Medulla oblongata (tissue), 1 donor: ENCODE measurements around the gene MAB21L4.

ENCODE experiments used
- DNase-seq: peaks from one replicate; pipeline ENCODE4 v3.0.0-alpha.2; 2015; ENCODE audit errors: extremely low spot score

MAB21L4 gene

DNA sequence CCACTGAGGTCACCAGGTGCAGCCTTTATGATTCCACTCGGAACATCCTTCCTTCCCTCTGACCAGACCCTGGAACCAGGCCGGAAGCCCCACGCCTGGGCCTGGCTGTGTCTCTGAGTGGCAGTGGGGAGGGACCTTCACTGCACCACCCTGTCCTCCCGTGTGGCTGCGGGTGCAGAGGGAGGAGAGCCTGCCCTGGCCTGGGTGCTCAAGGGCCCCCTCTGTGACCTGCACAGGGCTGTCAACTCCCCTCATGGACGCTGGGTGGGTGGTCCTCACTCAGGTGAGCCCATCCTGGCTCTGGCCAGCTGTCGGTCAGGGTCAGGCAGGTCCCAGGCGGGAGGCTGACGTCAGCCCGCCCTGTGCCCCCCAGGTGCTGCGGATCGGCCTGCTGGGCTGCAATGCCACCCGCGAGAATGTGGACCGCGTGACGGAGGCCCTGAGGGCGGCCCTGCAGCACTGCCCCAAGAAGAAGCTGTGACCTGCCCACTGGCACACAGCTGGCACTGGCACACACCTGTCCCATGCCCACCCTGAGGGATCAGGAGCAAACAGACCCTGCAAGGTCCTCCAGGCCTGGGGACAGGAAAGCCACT, 17.5 kb downstream of the MAB21L4 start:
- DNase-seq, result no peak

DNA sequence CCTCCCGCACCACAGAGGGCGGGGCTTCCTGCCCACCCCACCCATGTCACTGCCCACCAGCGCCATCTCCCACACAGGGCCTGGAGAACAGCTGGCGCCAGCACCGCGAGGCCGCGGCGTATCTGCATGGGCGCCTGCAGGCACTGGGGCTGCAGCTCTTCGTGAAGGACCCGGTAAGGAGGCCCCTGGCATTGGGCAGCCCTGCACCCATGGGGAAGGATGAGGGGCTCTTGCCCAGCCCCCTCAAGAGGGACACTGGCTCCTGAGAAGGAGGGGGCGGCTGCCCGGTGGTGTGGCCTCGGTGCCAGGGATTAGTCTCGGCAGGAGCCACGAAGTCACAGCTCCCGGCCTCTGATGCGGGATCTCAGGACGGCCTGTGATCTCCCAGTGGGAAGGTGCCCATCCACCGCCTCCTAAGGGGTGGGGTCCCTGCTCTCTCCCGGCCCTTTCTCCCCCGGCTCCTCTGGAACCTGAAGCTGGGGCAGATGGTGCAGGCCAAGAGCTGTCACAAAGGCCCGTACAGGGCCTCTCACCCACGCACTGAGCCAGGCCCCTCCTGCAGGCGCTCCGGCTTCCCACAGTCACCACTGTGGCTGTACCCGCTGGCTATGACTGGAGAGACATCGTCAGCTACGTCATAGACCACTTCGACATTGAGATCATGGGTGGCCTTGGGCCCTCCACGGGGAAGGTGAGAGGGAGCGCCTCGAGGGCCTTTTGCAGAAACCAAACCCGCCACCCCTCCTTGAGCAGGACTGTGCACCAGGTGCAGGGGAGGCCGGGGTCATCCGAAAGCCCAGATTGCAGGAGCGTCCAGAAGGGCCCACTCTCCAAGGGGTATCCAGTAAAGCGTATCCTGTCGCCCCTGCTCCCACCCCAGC, 18.3 kb downstream of the MAB21L4 start:
- DNase-seq, result no peak

DNA sequence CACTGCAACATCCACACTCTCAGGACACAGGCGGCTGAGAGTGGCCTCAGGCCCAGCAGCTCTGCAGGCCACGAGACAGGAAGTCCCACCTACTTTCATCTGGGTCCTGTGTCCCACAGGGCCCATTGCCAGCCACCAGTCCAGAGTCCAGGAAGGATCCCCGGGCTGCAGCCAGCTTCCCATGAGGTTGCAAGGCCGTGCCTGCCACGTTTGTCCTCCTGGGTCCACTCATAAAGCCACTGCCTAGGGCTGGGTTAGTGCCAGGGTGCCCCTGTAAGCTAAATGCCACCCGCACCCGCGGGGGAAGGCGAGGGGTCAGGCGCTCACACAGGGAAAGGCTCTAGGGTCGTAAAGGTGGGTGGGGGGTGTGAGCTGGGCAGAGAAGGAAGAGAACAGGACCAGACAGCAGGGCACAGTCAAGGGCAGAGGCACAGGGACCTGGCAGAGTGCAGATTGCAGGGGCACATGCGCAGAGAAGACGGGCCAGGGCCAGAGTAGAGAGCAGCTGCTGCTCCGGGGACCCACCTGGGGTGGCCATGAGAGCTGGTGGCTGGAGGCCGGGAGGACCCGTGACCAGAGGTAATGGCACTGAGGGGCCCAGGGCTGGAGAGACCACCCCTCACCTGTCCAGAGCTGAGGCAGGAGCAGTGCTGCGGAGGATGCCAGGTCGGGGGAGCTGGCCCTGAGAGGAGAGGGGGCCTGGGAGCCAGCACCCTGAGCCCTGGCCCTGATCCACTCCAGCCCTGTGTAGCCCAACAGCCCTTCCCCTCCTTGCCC, 19.3 kb downstream of the MAB21L4 start:
- DNase-seq, result no peak

DNA sequence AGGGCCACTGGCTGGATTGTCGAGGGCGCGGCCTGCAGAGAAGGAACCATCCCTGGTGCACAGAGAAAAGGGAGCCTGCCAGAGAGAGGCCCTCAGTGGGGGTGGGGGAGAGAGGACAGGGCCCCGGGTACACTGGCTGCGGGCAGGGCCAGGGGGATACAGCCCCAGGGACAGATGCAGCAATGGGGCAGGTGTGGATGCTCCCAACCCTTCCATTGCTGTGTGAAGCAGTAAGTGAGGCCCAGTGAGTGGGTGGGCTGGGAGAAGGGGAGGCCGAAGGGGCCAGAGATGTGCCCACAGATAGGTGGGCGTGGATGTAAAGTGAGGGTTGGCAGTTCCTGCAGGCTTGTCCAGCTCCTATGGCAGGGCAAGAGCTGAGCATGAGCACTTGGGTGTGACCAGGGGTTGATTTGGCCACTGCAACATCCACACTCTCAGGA, 19.9 kb downstream of the MAB21L4 start:
- no peak for DNase-seq

DNA sequence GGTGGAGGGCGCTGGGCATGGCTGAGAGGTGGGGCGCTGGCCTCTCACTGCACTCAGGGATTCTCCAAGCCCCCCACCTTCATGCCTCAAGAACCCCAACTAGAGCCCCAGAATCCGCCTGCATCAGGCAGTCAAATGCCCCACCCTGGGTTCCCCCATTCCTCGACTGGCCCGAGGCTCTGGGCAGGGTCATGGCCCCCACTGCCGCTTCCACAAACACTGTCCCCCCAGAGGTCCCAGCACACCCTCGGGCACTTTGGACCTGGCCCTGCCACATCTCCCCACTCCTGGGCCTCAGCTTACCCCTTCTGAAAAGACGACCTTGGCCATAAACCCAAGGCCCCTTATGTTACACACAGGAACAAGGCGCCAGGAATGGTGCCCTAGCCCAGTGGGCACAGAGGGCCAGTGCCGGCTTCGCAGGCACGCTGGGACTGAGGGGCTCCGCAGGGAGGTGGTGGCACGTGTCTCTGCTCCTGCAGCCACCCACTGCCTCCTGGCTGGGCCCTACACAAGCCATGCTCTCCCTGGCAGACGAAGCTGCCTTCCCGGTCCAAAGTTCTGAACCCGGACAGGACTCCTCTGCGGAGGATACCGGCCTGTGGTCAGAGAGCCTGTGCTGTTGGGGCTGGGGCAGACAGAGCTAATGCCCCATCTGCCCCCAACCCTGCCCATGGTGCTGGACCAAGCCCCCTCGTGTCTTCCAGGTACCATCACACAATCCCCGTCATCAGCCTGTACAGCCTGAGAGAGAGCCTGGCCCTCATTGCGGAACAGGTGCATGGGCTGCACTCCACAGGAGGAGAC, 20.5 kb downstream of the MAB21L4 start:
- DNase-seq, result no peak

DNA sequence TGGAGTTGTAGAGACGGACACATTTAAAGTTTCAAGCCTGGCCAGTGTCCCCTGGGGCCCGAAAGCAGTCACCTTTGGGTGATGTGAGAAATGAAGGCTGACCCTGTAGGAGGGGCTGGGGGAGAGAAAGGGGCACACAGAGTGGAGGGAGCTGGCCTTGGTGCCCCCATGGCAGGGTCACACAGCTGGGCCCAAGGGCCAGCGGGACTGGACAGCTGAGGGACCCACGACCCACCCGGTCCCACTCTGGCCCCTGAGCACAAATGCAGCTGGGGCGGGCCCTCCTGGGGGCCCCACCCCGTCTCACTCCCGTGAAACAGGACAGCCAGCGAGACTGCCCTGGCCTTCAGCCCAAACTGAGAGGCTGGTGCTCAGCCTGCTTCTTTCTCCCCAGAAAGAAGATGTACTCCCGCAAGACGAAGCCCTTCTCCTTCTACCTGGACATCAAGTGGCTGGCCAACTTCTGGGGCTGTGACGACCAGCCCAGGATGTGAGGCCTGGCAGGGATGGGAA, 21.2 kb downstream of the MAB21L4 start:
- no peak for DNase-seq

DNA sequence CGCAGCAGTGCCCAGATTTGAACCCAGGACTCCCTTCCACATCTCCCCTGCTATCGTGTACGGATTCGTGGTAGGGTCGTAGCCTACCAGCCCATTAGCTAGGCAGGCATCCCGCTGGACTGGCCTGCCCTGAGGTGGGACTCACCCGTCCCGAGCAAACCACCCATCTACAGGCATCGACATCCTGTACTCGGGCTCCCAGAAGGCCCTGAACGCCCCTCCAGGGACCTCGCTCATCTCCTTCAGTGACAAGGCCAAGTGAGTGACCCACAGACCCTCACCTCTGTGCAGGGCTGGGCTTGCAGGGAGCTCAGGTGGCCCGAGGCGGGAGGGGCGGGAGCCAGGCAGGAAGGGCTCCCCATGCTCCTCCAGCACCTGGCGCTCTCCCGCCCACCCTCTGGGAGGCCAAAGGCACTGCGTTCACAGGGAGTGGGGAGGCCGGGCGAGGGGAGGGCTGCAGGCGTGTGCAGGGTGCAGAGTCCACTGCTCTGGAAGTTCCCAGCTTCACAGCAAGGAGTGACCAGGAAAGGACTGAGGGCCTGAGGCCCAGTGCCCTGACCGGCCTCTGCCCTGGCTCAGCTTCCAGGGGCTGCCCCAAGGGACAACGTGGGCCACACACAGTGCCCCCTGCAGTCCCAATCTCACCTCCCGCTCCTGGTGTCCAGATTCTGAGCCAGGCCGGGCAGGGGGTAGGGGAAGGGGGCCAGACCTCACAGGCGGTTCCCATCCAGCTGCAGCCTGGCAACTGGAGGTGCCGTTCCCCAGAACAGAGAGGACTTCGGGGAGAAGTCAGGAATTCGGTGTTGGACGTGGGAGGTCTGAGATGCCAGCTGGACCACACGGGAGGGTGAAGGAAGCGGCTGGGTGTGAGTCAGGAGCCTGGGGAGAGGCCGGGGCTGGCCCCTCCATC, 21.9 kb downstream of the MAB21L4 start:
- DNase-seq, result no peak

DNA sequence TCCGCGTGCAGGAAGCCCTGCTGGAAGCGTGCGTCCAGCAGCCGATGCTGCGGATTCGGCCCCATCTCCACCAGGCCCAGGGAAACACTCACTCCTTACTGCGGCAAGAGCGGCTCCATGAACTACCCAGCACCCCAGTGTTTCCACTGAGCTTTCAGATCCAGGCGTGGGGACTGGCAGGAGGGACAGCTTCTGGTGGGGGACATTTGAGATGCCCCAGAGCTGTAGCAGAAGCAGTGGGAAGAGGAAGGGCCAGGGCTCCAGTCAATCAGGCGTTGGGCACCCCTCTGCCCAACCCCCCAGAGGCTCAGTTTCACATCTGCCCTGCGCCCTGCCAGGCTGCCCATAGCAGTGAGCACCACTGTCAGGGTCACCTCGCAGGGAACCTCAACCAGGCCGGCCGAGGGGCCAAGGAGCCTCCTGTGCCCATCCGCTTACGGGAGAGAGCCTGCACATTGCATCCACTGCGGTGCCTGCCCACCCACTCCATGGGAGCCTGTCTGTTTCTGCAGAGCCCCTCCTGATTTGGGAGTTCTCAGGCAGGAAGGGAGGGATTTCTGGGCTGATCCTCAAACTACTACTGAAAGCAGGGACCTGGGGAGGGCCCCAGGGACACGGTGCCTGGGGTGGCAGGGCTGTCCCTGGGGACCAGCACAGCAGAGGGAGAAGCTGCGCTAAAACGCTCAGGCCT, 22.7 kb downstream of the MAB21L4 start:
- DNase-seq, result no peak

DNA sequence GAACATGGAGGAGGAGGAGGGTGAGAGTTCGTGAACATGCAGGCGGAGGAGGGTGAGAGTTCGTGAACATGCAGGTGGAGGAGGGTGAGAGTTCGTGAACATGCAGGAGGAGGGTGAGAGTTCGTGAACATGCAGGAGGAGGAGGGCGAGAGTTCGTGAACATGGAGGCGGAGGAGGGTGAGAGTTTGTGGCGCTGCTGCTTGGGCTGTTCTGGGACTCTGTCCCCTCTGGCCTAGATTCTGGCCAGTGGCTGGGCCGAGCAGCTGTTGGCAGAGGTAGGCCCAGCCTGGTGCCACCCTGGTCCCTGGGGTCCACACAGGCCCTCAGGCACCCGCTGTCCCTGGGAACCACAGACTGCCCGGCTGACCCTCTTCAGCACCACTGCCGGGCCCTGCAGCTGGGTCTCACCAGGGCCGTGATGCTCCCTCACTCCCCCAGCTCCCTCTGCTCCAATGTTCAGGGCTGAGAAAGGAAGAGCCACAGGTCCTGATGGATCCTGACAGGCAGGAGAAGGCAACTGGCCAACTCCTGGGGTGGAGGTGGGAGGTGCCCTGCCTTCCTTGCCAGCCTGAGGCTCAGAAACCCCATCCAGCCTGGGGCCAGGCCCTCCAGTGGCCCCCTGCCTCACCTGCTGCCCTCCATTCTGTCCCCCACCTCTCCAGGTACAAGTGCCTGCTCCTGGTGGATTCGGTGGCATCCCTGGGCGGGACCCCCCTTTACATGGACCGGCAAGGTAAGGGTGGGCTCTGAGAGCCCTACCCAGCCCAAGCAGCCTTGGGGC, 23.4 kb downstream of the MAB21L4 start:
- DNase-seq, result no peak

DNA sequence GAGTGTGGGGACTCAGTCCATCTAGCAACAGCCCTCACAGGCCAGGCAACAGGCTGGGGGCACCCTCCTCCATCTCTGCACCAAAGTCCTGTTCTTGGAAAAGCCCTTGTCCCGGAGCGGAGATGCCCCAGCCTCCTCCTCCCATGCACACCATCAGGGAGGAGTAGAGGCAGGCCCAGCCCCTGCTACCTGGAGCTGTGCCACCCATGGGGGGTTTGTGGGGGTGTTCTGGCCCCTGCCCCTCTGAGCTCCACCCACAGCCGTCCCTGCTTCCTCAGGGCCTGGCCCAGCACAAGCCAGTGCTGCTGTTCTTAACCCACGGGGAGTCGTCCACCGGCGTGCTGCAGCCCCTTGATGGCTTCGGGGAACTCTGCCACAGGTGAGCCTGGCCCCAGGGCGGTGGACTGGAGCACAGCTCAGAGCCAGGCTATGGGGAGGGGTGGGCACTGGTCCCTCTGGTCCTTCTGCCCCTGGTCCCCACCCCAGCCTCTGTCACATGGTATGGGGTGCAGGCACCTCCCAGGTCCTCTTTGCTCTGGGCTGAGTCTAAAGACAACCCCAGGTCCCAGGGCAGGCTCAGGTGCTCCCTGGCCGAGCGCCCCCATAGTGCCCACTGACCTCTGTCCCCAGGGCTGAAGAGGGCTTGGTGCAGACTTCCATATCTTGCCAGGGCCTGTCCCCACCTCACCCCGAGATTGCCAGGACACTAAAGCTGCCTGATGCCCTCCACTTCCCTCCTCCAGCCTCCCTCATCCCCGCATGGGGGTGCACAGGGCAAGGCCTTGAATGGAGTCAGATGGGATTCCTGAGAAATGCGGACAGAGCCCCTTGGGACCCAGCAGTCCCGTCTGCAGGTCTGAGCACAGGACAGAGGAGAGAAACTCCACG, 24.6 kb downstream of the MAB21L4 start:
- DNase-seq, result no peak

DNA sequence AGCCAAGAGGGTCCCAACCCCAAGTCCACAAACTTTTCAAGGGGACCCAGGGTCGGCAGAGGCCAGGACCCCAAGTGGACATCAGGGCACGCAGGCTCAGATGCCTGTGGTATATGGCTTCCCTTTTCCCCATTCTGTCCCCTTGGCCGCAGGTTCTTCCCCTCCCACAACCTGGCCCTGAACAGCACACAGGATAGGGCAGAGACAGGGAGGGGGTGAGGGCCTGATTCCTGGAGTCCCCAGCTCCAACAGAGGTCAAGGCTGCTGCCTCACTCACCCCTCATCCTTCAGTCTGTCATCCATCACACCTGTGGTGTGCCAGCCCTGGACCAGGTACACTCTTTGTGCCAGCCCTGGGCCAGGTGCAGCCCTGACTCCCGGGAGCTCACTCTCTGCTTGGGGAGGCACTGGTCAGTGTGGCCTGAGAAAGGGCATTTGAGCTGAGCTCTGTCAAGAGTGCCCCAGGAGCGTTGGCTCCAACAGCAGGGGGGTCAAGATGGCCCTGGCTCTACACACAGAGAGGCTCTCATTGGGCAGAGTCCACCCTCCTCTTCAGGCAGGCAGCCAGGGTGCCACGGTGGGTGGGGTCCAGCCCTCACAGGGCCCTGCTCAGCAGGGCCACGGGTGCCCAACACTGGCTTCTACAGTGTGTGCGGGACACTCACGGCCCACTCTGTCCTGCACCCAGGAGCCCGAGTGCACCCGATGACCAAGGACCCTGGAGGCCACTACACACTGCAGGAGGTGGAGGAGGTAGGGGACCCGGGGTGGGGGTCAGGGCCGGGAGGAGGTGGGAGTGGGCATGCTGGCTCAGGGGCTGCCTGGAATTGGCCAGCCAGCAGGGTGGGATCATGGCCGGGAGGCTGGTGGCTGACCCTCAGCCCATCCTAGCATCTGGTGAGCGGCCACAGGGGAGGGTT, 25.7 kb downstream of the MAB21L4 start:
- DNase-seq, result no peak

DNA sequence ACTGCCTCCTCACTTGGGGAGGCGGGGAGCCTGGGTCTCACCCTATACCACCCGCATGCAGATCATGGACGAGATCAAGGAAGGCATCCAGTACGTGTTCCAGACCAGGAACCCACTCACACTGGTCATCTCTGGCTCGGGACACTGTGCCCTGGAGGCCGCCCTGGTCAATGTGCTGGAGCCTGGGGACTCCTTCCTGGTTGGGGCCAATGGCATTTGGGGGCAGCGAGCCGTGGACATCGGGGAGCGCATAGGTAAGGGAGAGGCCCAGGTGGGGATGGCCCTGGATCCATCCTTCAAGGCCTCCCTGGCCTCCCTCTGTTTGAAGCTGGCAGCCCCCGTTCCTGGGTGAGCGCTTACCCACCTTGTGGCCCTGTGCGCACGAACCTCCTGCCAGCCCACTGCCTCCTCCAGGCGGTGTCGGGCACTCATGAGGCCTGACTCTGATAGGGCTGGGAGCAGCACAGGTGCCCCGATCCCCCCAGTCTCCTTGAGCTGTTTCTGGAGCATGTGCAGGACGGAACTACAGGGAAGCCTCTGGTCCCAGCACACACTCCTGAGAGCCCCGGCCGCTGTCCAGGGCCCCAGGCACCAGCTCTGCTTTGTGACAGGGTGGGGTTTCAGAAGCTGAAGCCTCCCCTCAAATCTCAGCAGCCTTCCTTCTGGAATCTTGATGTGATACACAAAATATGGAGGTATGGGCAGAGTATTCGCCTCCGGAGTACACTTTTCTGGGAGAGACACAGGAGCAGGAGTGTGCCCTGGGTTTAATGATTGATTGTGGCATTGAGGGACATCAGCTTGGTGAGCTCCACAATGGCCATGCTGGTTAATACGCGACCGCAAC, 26.6 kb downstream of the MAB21L4 start:
- DNase-seq, result no peak

DNA sequence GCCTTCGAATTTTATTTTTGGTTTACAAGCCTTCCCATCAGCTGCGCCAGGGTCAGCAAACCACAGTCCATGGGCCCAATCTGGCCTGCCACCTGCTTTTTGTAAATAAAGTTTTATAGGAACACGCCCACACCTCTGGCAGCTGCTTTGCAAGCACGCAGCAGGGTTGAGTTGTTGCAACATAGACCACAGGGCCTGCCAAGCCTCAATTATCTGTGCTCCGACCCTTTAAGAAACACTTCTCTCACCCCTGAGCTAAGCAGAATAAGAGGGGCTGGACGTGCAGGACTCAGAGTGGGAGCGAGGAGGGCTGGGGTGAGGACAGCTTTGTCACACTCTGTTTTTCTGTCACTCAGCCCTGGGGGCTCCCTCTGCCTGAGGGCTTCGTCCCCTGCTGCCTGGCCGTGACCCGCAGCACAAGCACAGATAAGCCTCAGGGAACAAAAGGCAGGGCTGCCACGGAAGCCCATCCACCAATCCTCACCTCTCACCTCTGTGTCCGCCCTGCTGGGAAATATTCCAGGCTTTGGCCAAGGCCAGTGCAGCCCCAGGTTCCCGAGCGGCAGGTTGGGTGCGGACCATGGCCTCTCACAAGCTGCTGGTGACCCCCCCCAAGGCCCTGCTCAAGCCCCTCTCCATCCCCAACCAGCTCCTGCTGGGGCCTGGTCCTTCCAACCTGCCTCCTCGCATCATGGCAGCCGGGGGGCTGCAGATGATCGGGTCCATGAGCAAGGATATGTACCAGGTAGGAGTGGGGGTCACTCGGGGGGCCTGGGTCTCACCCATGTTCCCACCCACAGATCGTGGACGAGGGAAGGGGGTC, 27.5 kb downstream of the MAB21L4 start, which contains the start of gene AGXT:
Gene AGXT (plus strand): TSS at position 539 of the 823 bp plus-strand sequence. CDS start 42 bp downstream, at position 581.
- no peak for DNase-seq

DNA sequence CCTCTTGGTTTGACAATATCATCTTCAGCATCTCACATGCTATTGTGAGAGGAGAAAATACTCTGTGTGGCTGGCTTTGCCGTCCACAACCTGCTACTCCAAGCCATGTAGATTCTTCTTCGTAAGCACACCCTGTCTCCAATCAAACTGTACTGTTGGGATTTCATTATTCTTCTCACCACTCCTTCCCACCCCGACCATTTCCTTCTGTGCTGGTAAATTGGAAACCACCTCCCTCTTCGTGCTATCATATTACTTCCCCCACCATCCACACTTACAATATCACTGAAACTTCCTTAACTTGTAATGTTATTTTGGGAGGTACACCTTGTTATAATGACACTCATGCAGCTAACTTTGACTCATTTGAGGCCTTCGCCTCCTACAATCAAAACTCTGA, 30.6 kb downstream of the MAB21L4 start:
- no peak for DNase-seq

DNA sequence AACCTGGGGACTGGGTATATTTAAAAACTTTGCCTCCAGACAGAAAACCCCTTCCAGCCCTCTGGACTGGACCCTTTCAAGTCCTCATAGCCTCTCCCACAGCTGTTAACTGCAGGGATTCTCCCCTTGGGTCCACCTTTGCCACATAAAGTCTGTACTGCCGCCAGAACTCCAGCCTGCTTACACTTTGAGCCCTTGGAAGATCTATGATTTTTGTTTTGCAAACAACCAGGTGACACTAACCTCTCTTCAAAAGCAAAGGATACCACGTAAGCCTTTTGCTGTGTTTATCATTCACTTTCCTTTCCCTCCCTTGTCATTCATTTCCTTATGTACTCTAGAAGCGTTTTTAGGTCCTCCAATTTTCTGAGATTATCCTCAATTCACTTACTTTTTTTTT, 31.5 kb downstream of the MAB21L4 start:
- no peak for DNase-seq
